NCI-H128 (cell line): ENCODE data around the gene RYR2.

ENCODE experiments used
- DNase-seq: peaks from one replicate; lab custom pipeline; 2025; ENCODE audit not compliant: unreplicated experiment; lab: John Stamatoyannopoulos, UW

The RYR2 gene

GRCh38 chr1:237031480-237031879, 10.5 kb upstream of the RYR2 start:
- DNase-seq = no peak

DNA sequence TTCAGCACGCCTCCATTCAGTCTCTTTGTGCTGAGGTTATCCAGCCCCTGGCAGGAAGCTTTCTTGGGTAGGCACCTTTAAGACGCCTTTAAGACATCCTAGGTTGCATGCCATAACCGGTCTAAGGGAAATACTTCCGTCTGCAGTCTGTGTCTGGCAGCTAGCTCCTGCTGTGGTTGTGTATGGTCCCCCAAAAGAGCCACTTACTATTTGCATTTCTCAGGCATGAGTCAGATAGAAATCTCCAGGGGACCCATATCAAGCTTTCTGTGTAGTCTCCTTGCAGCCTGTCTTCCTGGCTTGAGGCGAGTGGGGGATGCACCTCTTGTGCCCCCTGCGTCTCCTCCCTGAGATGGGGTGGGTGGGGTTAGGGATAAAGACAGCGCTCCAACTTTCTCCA, 10.0 kb upstream of the RYR2 start:
- DNase-seq = no peak

GRCh38 chr1:237033061-237033460, 8.9 kb upstream of the RYR2 start:
- DNase-seq = no peak

- DNase-seq = no peak
Measured at GRCh38 chr1:237033804-237034203, 8.2 kb upstream of the RYR2 start.

- no peak for DNase-seq
Measured at GRCh38 chr1:237035759-237036158, 6.2 kb upstream of the RYR2 start.

DNA sequence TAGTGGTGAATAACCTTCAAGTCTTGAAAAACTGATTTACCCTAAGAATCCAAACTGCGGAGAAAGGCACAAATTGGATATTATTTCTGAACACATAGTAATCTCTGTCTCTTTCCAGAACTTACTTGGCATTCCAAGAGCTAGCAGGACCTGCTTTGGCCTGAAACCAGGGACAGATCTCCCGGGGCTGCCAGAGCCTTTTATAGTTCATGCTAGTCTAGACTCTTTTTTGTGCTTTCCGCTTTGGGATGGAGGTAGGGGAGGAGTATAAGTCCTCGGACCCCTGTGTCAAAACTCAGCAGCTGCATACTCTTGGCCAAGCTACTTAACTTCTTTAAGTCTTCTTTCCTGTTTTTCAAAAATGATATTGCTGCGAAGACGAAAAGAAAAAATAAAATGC, 3.8 kb upstream of the RYR2 start:
- no peak for DNase-seq

GRCh38 chr1:237040823-237041222, 1.2 kb upstream of the RYR2 start:
- DNase-seq = no peak

- no peak for DNase-seq
Measured at GRCh38 chr1:237041461-237041794, 556 bp upstream of the RYR2 start.

GRCh38 chr1:237042526-237042891, 525 bp downstream of the RYR2 start:
- DNase-seq = no peak

DNA sequence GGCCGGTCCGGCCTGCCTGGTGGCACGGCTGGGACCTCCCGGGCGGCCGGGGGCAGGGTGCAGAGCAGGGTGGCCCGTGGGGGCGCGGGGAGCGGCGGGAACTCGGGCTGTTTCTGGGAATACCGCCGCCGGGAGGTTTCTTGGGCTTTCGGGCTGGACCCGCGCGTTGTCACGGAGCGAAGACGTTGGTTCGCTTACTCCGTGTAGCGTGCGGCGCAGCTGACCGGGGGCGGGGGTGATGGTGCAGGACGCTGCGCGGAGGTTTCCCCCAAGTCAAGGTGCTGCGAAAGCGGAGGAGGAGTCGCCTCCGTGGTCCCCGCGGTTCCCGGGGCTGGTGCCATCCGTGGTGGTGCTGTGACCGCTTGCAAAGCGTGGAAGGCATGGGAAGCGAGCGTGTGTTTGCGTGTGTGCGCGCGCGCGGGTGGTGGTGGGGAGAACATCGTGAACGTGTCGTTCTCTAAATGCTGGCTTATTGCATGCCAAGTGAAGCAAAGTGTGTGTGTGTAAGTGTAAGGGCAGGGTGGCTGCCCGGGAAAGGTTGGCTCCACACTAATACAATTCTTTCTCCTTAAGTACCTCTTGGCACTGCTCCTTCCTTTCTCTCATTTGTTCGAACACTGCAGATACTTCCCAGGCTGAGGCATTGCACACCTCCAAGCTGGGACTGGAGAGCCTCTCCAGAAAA, 1.1 kb downstream of the RYR2 start:
- no peak for DNase-seq

- no peak for DNase-seq
Measured at GRCh38 chr1:237043846-237044636, 2.1 kb downstream of the RYR2 start.

- no peak for DNase-seq
Measured at GRCh38 chr1:237045278-237046016, 3.5 kb downstream of the RYR2 start.

DNA sequence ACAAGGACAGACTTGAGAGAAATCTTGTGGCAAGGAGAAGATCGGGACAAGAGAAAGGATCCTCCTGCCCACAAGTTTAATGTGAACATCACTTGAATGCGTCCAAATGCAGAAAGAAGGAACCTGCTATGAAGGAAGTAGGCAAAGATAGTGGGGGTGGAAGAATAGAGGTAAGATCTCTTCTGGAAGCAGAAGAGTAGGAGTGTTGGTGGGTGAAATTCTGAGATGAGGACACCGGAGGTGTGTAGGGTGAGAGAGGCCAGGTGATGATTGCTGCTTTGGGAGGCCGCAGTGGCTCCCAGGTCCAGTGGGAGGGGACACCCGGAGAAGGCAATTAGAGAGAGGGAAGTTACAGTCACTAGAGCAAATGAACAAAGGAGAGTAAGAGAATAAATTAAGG, 6.8 kb downstream of the RYR2 start:
- DNase-seq = no peak

GRCh38 chr1:237050185-237050584, 8.2 kb downstream of the RYR2 start:
- no peak for DNase-seq

DNA sequence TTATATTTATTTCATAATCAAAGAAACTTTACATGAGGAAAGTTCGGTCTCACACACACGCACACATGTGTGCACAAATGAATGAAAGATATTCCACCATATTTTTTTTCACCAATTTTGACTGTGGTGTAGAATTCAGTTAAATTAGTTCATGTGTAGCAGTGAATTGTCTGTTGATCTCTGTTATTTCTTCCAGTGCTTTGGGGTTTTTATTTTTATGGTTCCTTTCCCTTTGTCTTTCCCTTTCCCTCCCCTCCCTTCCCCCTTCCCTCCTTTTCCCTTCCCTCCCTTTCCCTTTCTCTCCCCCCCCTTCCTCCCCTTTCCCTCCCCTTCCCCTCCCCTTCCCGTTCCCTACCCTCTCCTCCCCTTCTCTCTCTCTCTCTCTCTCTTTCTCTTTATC, 8.9 kb downstream of the RYR2 start:
- DNase-seq = no peak

GRCh38 chr1:237054313-237054712, 12.3 kb downstream of the RYR2 start:
- no peak for DNase-seq

GRCh38 chr1:237058470-237058869, 16.5 kb downstream of the RYR2 start:
- DNase-seq = no peak

DNA sequence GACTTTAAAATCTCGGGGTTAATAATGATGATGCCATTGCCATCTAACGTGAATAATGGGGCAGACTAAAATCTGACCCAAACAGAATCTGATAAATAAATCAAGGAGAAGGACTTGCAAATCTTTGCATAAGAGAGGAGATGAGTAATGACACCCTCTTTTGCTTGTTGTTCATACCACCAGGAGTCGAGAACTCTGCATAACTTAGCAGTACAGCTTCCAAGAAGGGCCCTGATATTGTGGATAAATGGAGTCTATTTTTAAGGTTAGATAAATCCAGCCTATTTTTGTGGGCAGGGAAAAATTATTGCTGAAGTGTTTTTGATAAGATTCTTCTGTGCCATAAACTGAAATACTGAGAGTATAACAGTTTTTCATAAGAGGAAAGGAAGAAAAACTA, 17.3 kb downstream of the RYR2 start:
- DNase-seq = no peak

GRCh38 chr1:237062976-237063375, 21.0 kb downstream of the RYR2 start:
- DNase-seq = no peak

- no peak for DNase-seq
Measured at GRCh38 chr1:237065903-237066302, 23.9 kb downstream of the RYR2 start.

- no peak for DNase-seq
Measured at GRCh38 chr1:237070519-237070918, 28.5 kb downstream of the RYR2 start.
